Keratinocyte (primary cell): ENCODE results near the gene NTSR1. TPM values are rescaled to one million over a fixed set of nuclear protein-coding genes. Genes with fewer than 3 reads are reported as not detected.

Source experiments
- DNase-seq: peaks from one replicate; pipeline ENCODE4 v3.0.0-alpha.2; 2011; ENCODE audit warnings: low read depth, missing footprints, low spot score
- FAIRE-seq: peaks from 2 replicates; lab custom pipeline; 2011; peaks lifted over from hg19 to GRCh38; lab: Jason Lieb, UNC
- H2AFZ ChIP-seq: 2 replicates; pipeline ENCODE4 v1.6.0; 2012; ENCODE audit warnings: low read length, control low read depth, inconsistent platforms; ENCODE audit not compliant: control insufficient read depth
- H3K27ac ChIP-seq: 2 replicates; pipeline ENCODE4 v1.5.1; 2011; ENCODE audit warnings: low read length; ENCODE audit not compliant: control insufficient read depth, insufficient read depth
- H3K27me3 ChIP-seq: 3 replicates; pipeline ENCODE4 v1.6.0; 2011; ENCODE audit warnings: low read length; ENCODE audit not compliant: control insufficient read depth, insufficient read depth; ENCODE audit errors: extremely low read depth
- H3K36me3 ChIP-seq, 2 experiments: 2 replicates in 1 of 2; 3 replicates in 1 of 2; pipeline ENCODE4 v1.5.1; 2011; ENCODE audit warnings: low read length in 2 of 2, mild to moderate bottlenecking in 1 of 2; ENCODE audit not compliant: control insufficient read depth in 2 of 2, insufficient read depth in 2 of 2; ENCODE audit errors: extremely low read depth in 1 of 2
- H3K4me1 ChIP-seq: 3 replicates; pipeline ENCODE4 v1.5.1; 2011; ENCODE audit warnings: low read length; ENCODE audit not compliant: control insufficient read depth, insufficient read depth; ENCODE audit errors: extremely low read depth
- H3K4me2 ChIP-seq: 3 replicates; pipeline ENCODE4 v1.6.0; 2011; ENCODE audit warnings: low read depth, low read length; ENCODE audit not compliant: control insufficient read depth, insufficient read depth; ENCODE audit errors: extremely low read depth
- H3K4me3 ChIP-seq, 3 experiments: fragments of 200-600 bp in 1 of 3; sonication (generic) in 1 of 3; 2 replicates in 2 of 3; 3 replicates in 1 of 3; pipeline ENCODE4 v1.5.1; 2011 to 2016; ENCODE audit warnings: low read length in 3 of 3, mild to moderate bottlenecking in 3 of 3, control low read depth in 2 of 3, inconsistent platforms in 1 of 3, low read depth in 1 of 3, mixed read lengths in 1 of 3, mixed run types in 1 of 3, moderate library complexity in 1 of 3; ENCODE audit not compliant: control insufficient read depth in 2 of 3, insufficient read depth in 2 of 3; ENCODE audit errors: extremely low read depth in 1 of 3
- H3K79me2 ChIP-seq: 2 replicates; pipeline ENCODE4 v1.6.0; 2012; ENCODE audit warnings: low read length; ENCODE audit not compliant: control insufficient read depth, insufficient read depth
- H3K9ac ChIP-seq: 3 replicates; pipeline ENCODE4 v1.6.0; 2011; ENCODE audit warnings: low read length; ENCODE audit not compliant: control insufficient read depth, insufficient read depth; ENCODE audit errors: extremely low read depth
- H3K9me1 ChIP-seq: 3 replicates; pipeline ENCODE4 v1.6.0; 2011; ENCODE audit warnings: low read length; ENCODE audit not compliant: control insufficient read depth, insufficient read depth; ENCODE audit errors: extremely low read depth
- H3K9me3 ChIP-seq: 2 replicates; pipeline ENCODE4 v1.5.1; 2012; ENCODE audit warnings: low read depth, low read length; ENCODE audit not compliant: control insufficient read depth
- H4K20me1 ChIP-seq: 3 replicates; pipeline ENCODE4 v1.6.0; 2011; ENCODE audit warnings: low read length; ENCODE audit not compliant: control insufficient read depth, insufficient read depth; ENCODE audit errors: extremely low read depth
- CTCF ChIP-seq, 3 experiments: IDR thresholded peaks in 1 of 3; conservative IDR thresholded peaks in 1 of 3; optimal IDR thresholded peaks in 1 of 3; 2 replicates in 2 of 3; 3 replicates in 1 of 3; pipeline versions ENCODE3 to v1.5.1; 2011; ENCODE audit warnings: low read length in 3 of 3, mild to moderate bottlenecking in 3 of 3, moderate library complexity in 2 of 3, control low read depth in 1 of 3, inconsistent platforms in 1 of 3; ENCODE audit not compliant: insufficient read depth in 2 of 3; ENCODE audit errors: extremely low read depth in 1 of 3
- EZH2 ChIP-seq: IDR thresholded peaks from one replicate; pipeline ENCODE4 v1.6.1; 2012; ENCODE audit warnings: inconsistent platforms, mild to moderate bottlenecking, low read length, moderate library complexity
- dilution Hi-C: fragments of 300-500 bp; cut with MboI; formaldehyde crosslinking; loops from one replicate; pipeline ENCODE4 v1.7.0; 2020; ENCODE audit warnings: low sequenced_read_pairs; ENCODE audit not compliant: extremely low pct_ligation_motif_present
- polyA plus RNA-seq, 5 experiments: library from polyadenylated mRNA; depleted of rRNA in 3 of 5; stranded (reverse) in 3 of 5; stranded (forward) in 1 of 5; unstranded in 1 of 5; fragments of >200 nt; gene quantifications; 1 replicate in 1 of 5; 2 replicates in 3 of 5; 3 replicates in 1 of 5; pipeline versions ENCODE4 v1.2.1 to v1.2.3, GENCODE V29; 2011 to 2012; ENCODE audit warnings: missing spikeins in 2 of 5, low read depth in 1 of 5, low replicate concordance in 1 of 5

The NTSR1 gene
- polyA plus RNA-seq, 1 donor (not counting 4 experiments of a cell fraction or from before 2014, with no cell fraction given) = 0.55 TPM

- FAIRE-seq = no peak
- peaks cover 3% of the 10 kb centered on the region for H3K9me1 ChIP-seq
- H4K20me1 ChIP-seq = no peaks in the 10 kb centered on the region
- dilution Hi-C loops = no loop called here
- H3K9me3 ChIP-seq = no peaks in the 10 kb centered on the region
- peaks cover 27% of the 10 kb centered on the region in 2 experiments for H3K36me3 ChIP-seq
- H3K27ac ChIP-seq = no peak overlapping the region
- no peak overlapping the region for H2AFZ ChIP-seq
- peak overlapping the region; percentile 71 for H3K4me2 ChIP-seq
- H3K4me1 ChIP-seq = peaks cover 16% of the 10 kb centered on the region
- H3K4me3 ChIP-seq = peak overlapping the region in 1 of 3 experiments; percentile 51
- H3K79me2 ChIP-seq = peaks cover 13% of the 10 kb centered on the region
- no peaks in the 10 kb centered on the region for H3K27me3 ChIP-seq
- DNase-seq = no peak
- H3K9ac ChIP-seq = no peak overlapping the region
- TF ChIP-seq CTCF (optimal IDR thresholded peaks at IDR 0.05 in 1 of 3, IDR thresholded peaks at IDR 0.05 in 1 of 3, conservative IDR thresholded peaks at IDR 0.05 in 1 of 3; ENCODE audit: extremely low read depth in 1 of 3, insufficient read depth in 2 of 3, low read length in 3 of 3) = no peak
- no peak for TF ChIP-seq EZH2
Measured at GRCh38 chr20:62797671-62798532, 89.3 kb downstream of the NTSR1 start.

- no peak overlapping the region for H3K27ac ChIP-seq
- no peaks in the 10 kb centered on the region for H3K9me3 ChIP-seq
- no peak overlapping the region for H3K4me3 ChIP-seq
- dilution Hi-C loops = no loop called here
- H3K9me1 ChIP-seq = peaks cover 3% of the 10 kb centered on the region
- DNase-seq (no peak), FAIRE-seq (no peak)
- H4K20me1 ChIP-seq = no peaks in the 10 kb centered on the region
- no peaks in the 10 kb centered on the region for H3K27me3 ChIP-seq
- H3K4me2 ChIP-seq = no peak overlapping the region
- peaks cover 13% of the 10 kb centered on the region for H3K79me2 ChIP-seq
- H3K9ac ChIP-seq = no peak overlapping the region
- peaks cover 10% of the 10 kb centered on the region for H3K4me1 ChIP-seq
- H3K36me3 ChIP-seq = peaks cover 27% of the 10 kb centered on the region in 2 experiments
- H2AFZ ChIP-seq = no peak overlapping the region
- TF ChIP-seq EZH2 (no peak), CTCF (optimal IDR thresholded peaks at IDR 0.05 in 1 of 3, IDR thresholded peaks at IDR 0.05 in 1 of 3, conservative IDR thresholded peaks at IDR 0.05 in 1 of 3; ENCODE audit: extremely low read depth in 1 of 3, insufficient read depth in 2 of 3, low read length in 3 of 3) (no peak)
Measured at GRCh38 chr20:62799036-62799435, 90.4 kb downstream of the NTSR1 start.
